HPDE6-E6E7 (cell line): ENCODE measurements around the gene RAB15.

ENCODE experiments used
- DNase-seq: peaks from one replicate; pipeline ENCODE4 v3.0.0; 2011; ENCODE audit warnings: missing footprints; ENCODE audit errors: extremely low spot score

Gene RAB15

GRCh38 chr14:64955297-64955696, 16.8 kb downstream of the RAB15 start:
- DNase-seq: no peak

GRCh38 chr14:64954491-64955240, 17.5 kb downstream of the RAB15 start:
- no peak for DNase-seq

GRCh38 chr14:64953661-64954060, 18.5 kb downstream of the RAB15 start:
- no peak for DNase-seq

- DNase-seq: no peak
Observed at GRCh38 chr14:64953310-64953654, 18.9 kb downstream of the RAB15 start.

GRCh38 chr14:64952598-64953309, 19.4 kb downstream of the RAB15 start:
- DNase-seq: no peak

GRCh38 chr14:64951724-64952123, 20.4 kb downstream of the RAB15 start:
- no peak for DNase-seq

GRCh38 chr14:64951291-64951690, 20.8 kb downstream of the RAB15 start:
- no peak for DNase-seq

GRCh38 chr14:64950889-64951288, 21.2 kb downstream of the RAB15 start:
- DNase-seq: no peak

GRCh38 chr14:64948612-64949210, 23.4 kb downstream of the RAB15 start:
- no peak for DNase-seq

GRCh38 chr14:64947710-64948611, 24.2 kb downstream of the RAB15 start:
- no peak for DNase-seq

GRCh38 chr14:64946310-64947045, 25.7 kb downstream of the RAB15 start:
- DNase-seq: no peak

GRCh38 chr14:64945431-64946178, 26.5 kb downstream of the RAB15 start:
- DNase-seq: no peak

- DNase-seq: no peak
Observed at GRCh38 chr14:64944861-64945260, 27.3 kb downstream of the RAB15 start.

GRCh38 chr14:64944041-64944440, 28.1 kb downstream of the RAB15 start:
- DNase-seq: no peak

- DNase-seq: no peak
Observed at GRCh38 chr14:64943556-64943955, 28.6 kb downstream of the RAB15 start.

- peak; percentile 74 for DNase-seq
Observed at GRCh38 chr14:64942531-64943111, 29.5 kb downstream of the RAB15 start, which contains the start of gene GPX2. TSS of gene GPX2 (minus strand) at chr14:64942745. CDS start at chr14:64942726, 19 bp downstream.

GRCh38 chr14:64940336-64940910, 31.7 kb downstream of the RAB15 start:
- no peak for DNase-seq

- no peak for DNase-seq
Observed at GRCh38 chr14:64939817-64940190, 32.3 kb downstream of the RAB15 start.

- DNase-seq: no peak
Observed at GRCh38 chr14:64938972-64939816, 32.9 kb downstream of the RAB15 start.
